Erythroblast (primary cell): ENCODE data around the gene OR2T29.

ENCODE experiments used
- GATA1 ChIP-seq: IDR thresholded peaks from 2 replicates; pipeline ENCODE4 v1.6.1; 2011; ENCODE audit warnings: low read depth, mild to moderate bottlenecking, control low read depth, low read length, moderate library complexity
- POLR2A ChIP-seq: IDR thresholded peaks from 2 replicates; pipeline ENCODE4 v1.6.1; 2011; ENCODE audit warnings: mild to moderate bottlenecking, low read length

GRCh38 chr1:248593226-248593625 lies 30.7 kb upstream of the OR2T29 start:
- no peak for TF ChIP-seq POLR2A
- no peak for TF ChIP-seq GATA1
